Ovary (tissue), 3 donors: ENCODE data around the gene INS.

Experiments used
- EP300 ChIP-seq: sonication (generic); formaldehyde crosslinking; IDR thresholded peaks from one replicate; pipeline ENCODE4 v1.6.1; 2017; ENCODE audit warnings: antibody characterized with exemption
- POLR2A ChIP-seq: fragments of 450-650 bp; IDR thresholded peaks from one replicate; pipeline ENCODE4 v1.6.1; 2017; ENCODE audit warnings: antibody characterized with exemption, mild to moderate bottlenecking, moderate library complexity
- TF ChIP-seq, protein P1 (sequence below), 3 donors: fragments of 450-650 bp in 2 of 3; fragments of 200-600 bp in 1 of 3; IDR thresholded peaks; one replicate each; pipeline versions ENCODE4 v1.5.1 to v1.8.0; 2016 to 2022; ENCODE audit warnings: antibody characterized with exemption in 3 of 3, mild to moderate bottlenecking in 1 of 3
- donor health status: DM: no; HTN: no; CAD: no.

DNA sequence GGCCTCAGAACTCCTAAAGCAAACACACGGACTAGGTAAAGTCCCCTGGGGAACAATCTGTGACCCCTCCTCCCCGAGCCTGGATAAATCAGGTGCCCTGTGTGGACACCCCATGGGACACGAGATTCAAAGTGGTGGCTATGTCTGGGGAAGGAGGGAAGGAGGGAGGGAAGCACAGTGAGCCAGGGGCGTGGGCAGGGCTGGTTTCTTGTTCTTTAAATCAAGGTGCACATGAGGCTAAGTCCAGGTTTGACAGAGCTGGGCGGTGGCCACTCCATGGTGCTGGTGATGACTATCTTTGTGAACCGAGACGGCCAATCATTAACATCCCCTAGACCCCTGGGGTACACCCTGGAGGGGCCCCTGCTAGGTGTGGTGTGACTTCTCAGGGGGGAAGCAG, 30.9 kb upstream of the INS start:
- no peak for TF ChIP-seq POLR2A
- TF ChIP-seq, protein P1, sequence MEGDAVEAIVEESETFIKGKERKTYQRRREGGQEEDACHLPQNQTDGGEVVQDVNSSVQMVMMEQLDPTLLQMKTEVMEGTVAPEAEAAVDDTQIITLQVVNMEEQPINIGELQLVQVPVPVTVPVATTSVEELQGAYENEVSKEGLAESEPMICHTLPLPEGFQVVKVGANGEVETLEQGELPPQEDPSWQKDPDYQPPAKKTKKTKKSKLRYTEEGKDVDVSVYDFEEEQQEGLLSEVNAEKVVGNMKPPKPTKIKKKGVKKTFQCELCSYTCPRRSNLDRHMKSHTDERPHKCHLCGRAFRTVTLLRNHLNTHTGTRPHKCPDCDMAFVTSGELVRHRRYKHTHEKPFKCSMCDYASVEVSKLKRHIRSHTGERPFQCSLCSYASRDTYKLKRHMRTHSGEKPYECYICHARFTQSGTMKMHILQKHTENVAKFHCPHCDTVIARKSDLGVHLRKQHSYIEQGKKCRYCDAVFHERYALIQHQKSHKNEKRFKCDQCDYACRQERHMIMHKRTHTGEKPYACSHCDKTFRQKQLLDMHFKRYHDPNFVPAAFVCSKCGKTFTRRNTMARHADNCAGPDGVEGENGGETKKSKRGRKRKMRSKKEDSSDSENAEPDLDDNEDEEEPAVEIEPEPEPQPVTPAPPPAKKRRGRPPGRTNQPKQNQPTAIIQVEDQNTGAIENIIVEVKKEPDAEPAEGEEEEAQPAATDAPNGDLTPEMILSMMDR (IDR thresholded peaks at IDR 0.05), result no peak
- TF ChIP-seq EP300, result no peak
